HepG2 (cell line): ENCODE data around the gene SPA17. TPM values are rescaled to one million over a fixed set of nuclear protein-coding genes. Genes with fewer than 3 reads are reported as not detected.

ENCODE experiments used
- AKNA ChIP-seq: sonication (generic); formaldehyde crosslinking; IDR thresholded peaks from 2 replicates; pipeline ENCODE4 v1.4.0; 2020; ENCODE audit warnings: missing genetic modification reagents, borderline replicate concordance
- ATRX ChIP-seq: sonication (generic); formaldehyde crosslinking; IDR thresholded peaks from 2 replicates; pipeline ENCODE4 v1.4.0; 2020; ENCODE audit warnings: missing genetic modification reagents, borderline replicate concordance
- GMEB2 ChIP-seq: IDR thresholded peaks from 2 replicates; pipeline ENCODE4 v1.6.1; 2016; ENCODE audit warnings: missing biosample characterization, missing genetic modification reagents, low read depth
- HNRNPH1 ChIP-seq: fragments of 200-400 bp; formaldehyde crosslinking; optimal IDR thresholded peaks from 2 replicates; pipeline ENCODE3; 2017; ENCODE audit warnings: mild to moderate bottlenecking, low read depth, low read length
- MBD4 ChIP-seq: IDR thresholded peaks from 2 replicates; pipeline ENCODE4 v1.6.1; 2012; ENCODE audit warnings: low read length, inconsistent platforms, borderline replicate concordance
- MEIS1 ChIP-seq: sonication (generic); formaldehyde crosslinking; IDR thresholded peaks from 2 replicates; pipeline ENCODE4 v1.9.0; 2021; ENCODE audit warnings: mild to moderate bottlenecking, missing genetic modification reagents, moderate library complexity, borderline replicate concordance
- PAWR ChIP-seq: sonication (generic); formaldehyde crosslinking; IDR thresholded peaks from 2 replicates; pipeline ENCODE4 v1.4.0; 2020; ENCODE audit warnings: missing genetic modification reagents, mild to moderate bottlenecking, borderline replicate concordance
- POGK ChIP-seq: sonication (generic); formaldehyde crosslinking; conservative IDR thresholded peaks from 2 replicates; pipeline ENCODE4 v1.8.0; 2022; ENCODE audit warnings: mild to moderate bottlenecking, moderate library complexity, missing genetic modification reagents
- SP4 ChIP-seq: sonication (generic); formaldehyde crosslinking; IDR thresholded peaks from 2 replicates; pipeline ENCODE4 v1.8.1; 2023; ENCODE audit warnings: mild to moderate bottlenecking, missing genetic modification reagents
- TARDBP ChIP-seq: sonication (generic); formaldehyde crosslinking; IDR thresholded peaks from 2 replicates; pipeline ENCODE4 v1.8.0; 2022; ENCODE audit warnings: mild to moderate bottlenecking, missing genetic modification reagents
- TCF7 ChIP-seq: sonication (generic); IDR thresholded peaks from 2 replicates; pipeline ENCODE4 v1.6.1; 2016; ENCODE audit warnings: antibody characterized with exemption, low read depth
- THAP8 ChIP-seq: sonication (generic); formaldehyde crosslinking; IDR thresholded peaks from 2 replicates; pipeline ENCODE4 v1.5.1; 2020; ENCODE audit warnings: missing genetic modification reagents, mild to moderate bottlenecking, borderline replicate concordance
- ZBTB42 ChIP-seq: sonication (generic); formaldehyde crosslinking; IDR thresholded peaks from 2 replicates; pipeline ENCODE4 v1.5.0; 2020; ENCODE audit warnings: mild to moderate bottlenecking, missing genetic modification reagents
- ZNF251 ChIP-seq: sonication (generic); formaldehyde crosslinking; IDR thresholded peaks from 2 replicates; pipeline ENCODE4 v1.9.0; 2021; ENCODE audit warnings: mild to moderate bottlenecking, missing genetic modification reagents
- ZNF260 ChIP-seq: sonication (generic); formaldehyde crosslinking; IDR thresholded peaks from 2 replicates; pipeline ENCODE4 v1.4.0; 2020; ENCODE audit warnings: missing genetic modification reagents, low read depth, mild to moderate bottlenecking, borderline replicate concordance
- ZNF337 ChIP-seq: sonication (generic); formaldehyde crosslinking; IDR thresholded peaks from 2 replicates; pipeline ENCODE4 v1.5.1; 2020; ENCODE audit warnings: missing genetic modification reagents, low read depth, mild to moderate bottlenecking, borderline replicate concordance
- ZNF431 ChIP-seq: sonication (generic); formaldehyde crosslinking; IDR thresholded peaks from 2 replicates; pipeline ENCODE4 v1.9.0; 2022; ENCODE audit warnings: missing genetic modification reagents, low read depth, mild to moderate bottlenecking, borderline replicate concordance
- ZNF569 ChIP-seq: sonication (generic); formaldehyde crosslinking; IDR thresholded peaks from 2 replicates; pipeline ENCODE4 v1.5.0; 2020; ENCODE audit warnings: mild to moderate bottlenecking, missing genetic modification reagents, moderate library complexity, borderline replicate concordance
- ZNF674 ChIP-seq: sonication (generic); formaldehyde crosslinking; IDR thresholded peaks from 2 replicates; pipeline ENCODE4 v1.5.0; 2020; ENCODE audit warnings: low read depth, mild to moderate bottlenecking, missing genetic modification reagents
- ZNF839 ChIP-seq: sonication (generic); formaldehyde crosslinking; IDR thresholded peaks from 2 replicates; pipeline ENCODE4 v1.4.0; 2020; ENCODE audit warnings: missing genetic modification reagents, mild to moderate bottlenecking, borderline replicate concordance
- polyA plus RNA-seq, 8 experiments: library from polyadenylated mRNA; depleted of rRNA in 3 of 8; stranded (reverse) in 7 of 8; unstranded in 1 of 8; fragments of >200 nt; fragmentation: Illumina TruSeq in 4 of 8; extraction: Trizol in 4 of 8; gene quantifications; 2 replicates each; pipeline versions ENCODE4 v1.2.1 to v1.2.3, GENCODE V29; 2011 to 2016; ENCODE audit warnings: low read depth in 4 of 8, missing spikeins in 1 of 8, mixed read lengths in 1 of 8; ENCODE audit not compliant: insufficient read depth in 1 of 8
- total RNA-seq, 5 experiments: library from RNA; depleted of rRNA; stranded (reverse); fragments of >200 nt; fragmentation: Illumina TruSeq; extraction: Trizol; gene quantifications; 2 replicates each; pipeline ENCODE4 v1.2.3, GENCODE V29; 2016; ENCODE audit warnings: low read depth in 1 of 5
- TF ChIP-seq, protein P1 (sequence below): sonication (generic); formaldehyde crosslinking; IDR thresholded peaks from 2 replicates; pipeline ENCODE4 v1.8.1; 2023; ENCODE audit warnings: mild to moderate bottlenecking, missing genetic modification reagents, borderline replicate concordance

Gene SPA17
- total and polyA plus RNA-seq, 2 of the 13 experiments (the other 11 are each of a cell fraction or from before 2014, with no cell fraction given), result 4.4 to 8.4 TPM

DNA sequence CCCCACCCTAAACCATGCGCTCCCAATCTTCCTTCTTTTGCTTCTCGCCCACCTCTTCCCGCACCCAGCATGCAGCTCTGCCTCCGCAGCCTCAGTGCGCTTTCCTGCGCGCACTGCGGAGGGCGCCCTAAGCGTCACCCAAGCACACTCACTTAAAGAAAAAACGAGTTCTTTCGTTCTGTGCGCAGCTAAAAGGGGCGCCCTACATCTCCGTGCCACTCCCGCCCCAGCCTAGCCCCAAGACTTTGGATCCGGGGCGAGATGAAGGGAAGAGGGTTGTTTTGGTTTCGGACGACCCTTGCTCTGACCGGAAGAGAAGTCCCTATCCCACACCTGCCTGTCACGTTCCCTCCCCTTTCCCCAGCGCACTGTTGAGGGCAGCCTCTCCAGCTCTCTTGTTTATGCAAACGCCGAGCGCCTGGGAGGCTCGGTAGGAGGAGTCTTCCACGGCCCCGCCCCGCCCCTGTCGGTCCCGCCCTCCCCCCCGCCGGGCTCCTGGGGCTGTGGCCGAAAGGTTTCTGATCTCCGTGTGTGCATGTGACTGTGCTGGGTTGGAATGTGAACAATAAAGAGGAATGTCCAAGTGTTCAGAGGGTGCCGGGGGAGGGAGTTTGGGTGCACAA lies 73.0 kb downstream of the SPA17 start (continued):
- TF ChIP-seq POGK (CRISPR knock-in tag) (no peak), PAWR (CRISPR knock-in tag) (no peak), SP4 (CRISPR knock-in tag) (peak; percentile 67), HNRNPH1 (no peak), ZNF674 (CRISPR knock-in tag) (no peak), TARDBP (CRISPR knock-in tag) (peak; percentile 74; the same call in 1 of the 2 replicates), ZNF569 (no peak), AKNA (CRISPR knock-in tag) (no peak), MBD4 (no peak), TCF7 (no peak; the same call in 1 of the 2 replicates), ZNF337 (CRISPR knock-in tag) (no peak), ZNF839 (CRISPR knock-in tag) (no peak), THAP8 (CRISPR knock-in tag) (no peak), MEIS1 (CRISPR knock-in tag) (no peak; the same call in 1 of the 2 replicates), ZNF251 (CRISPR knock-in tag) (no peak), ZBTB42 (CRISPR knock-in tag) (no peak), ZNF431 (CRISPR knock-in tag) (no peak), ZNF260 (CRISPR knock-in tag) (no peak), ATRX (CRISPR knock-in tag) (no peak), GMEB2 (CRISPR knock-in tag) (no peak)
- TF ChIP-seq, protein P1, sequence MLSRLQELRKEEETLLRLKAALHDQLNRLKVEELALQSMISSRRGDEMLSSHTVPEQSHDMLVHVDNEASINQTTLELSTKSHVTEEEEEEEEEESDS, result no peak
